ENCODE results near the gene LNPK. TPM values are rescaled to one million over a fixed set of nuclear protein-coding genes. Genes with fewer than 3 reads are reported as not detected.

LNPK gene
- total and polyA plus RNA-seq, 9 of the 15 experiments (the other 6 are each of a cell fraction or from before 2014, with no cell fraction given), result 6.4 to 40.4 (median 21.3) TPM

DNA sequence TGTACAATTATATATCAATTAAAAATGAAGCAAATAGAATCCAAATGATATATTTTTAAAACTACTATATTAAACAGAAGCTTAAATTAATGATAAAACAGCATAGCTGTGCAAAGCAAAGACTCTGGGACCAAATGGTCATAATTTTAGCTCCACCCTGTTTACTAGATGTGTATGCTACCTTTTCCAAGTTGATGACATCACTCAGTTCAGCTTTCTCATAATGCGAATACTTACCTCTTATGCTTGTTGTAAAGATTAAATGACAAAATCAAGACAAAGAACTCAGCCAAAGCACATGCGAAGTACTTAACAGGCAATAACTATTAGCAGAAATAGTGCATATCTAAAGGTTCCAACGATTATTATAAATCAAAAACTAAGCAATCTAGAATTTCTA lies 51.6 kb downstream of the LNPK start:
- no peaks in the 10 kb centered on the region for H3K9me3 ChIP-seq (replicated peaks; ENCODE audit: control insufficient read depth, insufficient read depth, low read depth, low read length)
- H3K4me3 ChIP-seq, result no peak overlapping the region
- ChIA-PET POLR2A (interaction anchor here (0.8 to 1.4 kb wide), 3 partner anchors 9 to 15 kb away, joined by 3 read pairs; no protein-coding TSS in a partner anchor), CTCF (ENCODE audit: low intra/inter-chr PET ratio) (no interaction called here)
- DNase-seq (ENCODE audit: extremely low read depth in 1 of 4, low spot score in 3 of 4) (no peak), FAIRE-seq (no peak), ATAC-seq (no peak)
- no peaks in the 10 kb centered on the region for H3K9me1 ChIP-seq (ENCODE audit: control insufficient read depth, insufficient read depth, low read length)
- peaks cover 0 to 6% of the 10 kb centered on the region in 2 experiments; a peak in 3 of 5 replicates for H3K4me1 ChIP-seq (replicated peaks in 1 of 2; ENCODE audit: control insufficient read depth in 2 of 2, insufficient read depth in 2 of 2, low read length in 2 of 2)
- H3K36me3 ChIP-seq (ENCODE audit: control insufficient read depth, insufficient read depth, low read length), result peaks cover 15% of the 10 kb centered on the region; the same call in 2 of the 3 replicates
- H3K27me3 ChIP-seq (ENCODE audit: control insufficient read depth in 2 of 2, insufficient read depth in 2 of 2, low read length in 2 of 2), result no peaks in the 10 kb centered on the region
- H3K79me2 ChIP-seq (ENCODE audit: control insufficient read depth, insufficient read depth, low read length), result no peaks in the 10 kb centered on the region
- 89% methylated on average over 3 of the region's 3 CpGs for WGBS (ENCODE audit: insufficient coverage, low coverage, missing lambda C conversion rate)
- H3K27ac ChIP-seq (ENCODE audit: extremely low read depth, low read depth, low read length), result no peak overlapping the region
- intact Hi-C loops (cut with micrococcal nuclease), result no loop called here
- TF ChIP-seq FOXJ3 (CRISPR knock-in tag; IDR thresholded peaks at IDR 0.05), result no peak
- no peak for TF ChIP-seq ZNF354B (CRISPR knock-in tag; IDR thresholded peaks at IDR 0.05)
- no peak for TF ChIP-seq SP1 (CRISPR knock-in tag; IDR thresholded peaks at IDR 0.05)
- TF ChIP-seq, protein P1, sequence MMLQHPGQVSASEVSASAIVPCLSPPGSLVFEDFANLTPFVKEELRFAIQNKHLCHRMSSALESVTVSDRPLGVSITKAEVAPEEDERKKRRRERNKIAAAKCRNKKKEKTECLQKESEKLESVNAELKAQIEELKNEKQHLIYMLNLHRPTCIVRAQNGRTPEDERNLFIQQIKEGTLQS (IDR thresholded peaks at IDR 0.05), result peak; percentile 45
- TF ChIP-seq, protein P1 (CRISPR knock-in tag; conservative IDR thresholded peaks at IDR 0.05), result no peak
- no peak for TF ChIP-seq SAP30 (IDR thresholded peaks at IDR 0.05; ENCODE audit: borderline replicate concordance, insufficient read depth, low read depth, low read length, poor library complexity, severe bottlenecking)
- H3K4me2 ChIP-seq (ENCODE audit: insufficient read depth, low read length), result no peak overlapping the region
- no peak overlapping the region for H3K9ac ChIP-seq (ENCODE audit: insufficient read depth in 1 of 2, low read depth in 2 of 2, low read length in 2 of 2)
- no peaks in the 10 kb centered on the region for H4K20me1 ChIP-seq (replicated peaks; ENCODE audit: control insufficient read depth, insufficient read depth, low read length)
- in situ Hi-C loops (cut with MboI), result no loop called here
- no TSS peak for BruUV-seq (replicated peaks)
- no peak overlapping the region for H2AFZ ChIP-seq (ENCODE audit: low read depth, low read length)

All from K562 (cell line).